Activated CD4-positive, alpha-beta T cell treated with anti-CD3 and anti-CD28 coated beads, Interleukin-2, Interleukin-6, amounts not matched to agents 100 ng/mL and 50 ng/mL, durations not matched to agents 16 hours and 8 hours (primary cell): ENCODE results near the gene RBFOX1.

Source experiments
- DNase-seq: peaks from one replicate; pipeline ENCODE4 v3.0.0-alpha.2; 2020

The RBFOX1 gene

DNA sequence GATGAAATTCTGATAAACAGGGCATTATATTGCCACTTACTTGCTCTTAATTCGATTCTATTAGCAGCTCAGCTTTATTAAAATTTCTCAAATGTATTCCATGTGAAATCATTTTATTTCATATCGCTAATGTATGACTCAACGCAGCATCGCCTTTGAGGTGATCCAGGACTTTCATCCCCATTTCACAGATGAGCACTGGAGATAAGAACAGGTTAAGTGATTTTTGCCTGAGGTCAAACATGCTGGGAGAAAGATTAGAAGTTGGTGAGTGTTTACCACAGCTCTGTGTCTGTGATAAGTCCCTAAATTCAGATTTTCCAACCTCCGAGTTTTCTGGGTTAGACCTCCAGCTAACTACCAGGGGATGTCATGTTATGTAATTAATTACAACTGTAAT is 43.6 kb downstream of the RBFOX1 start:
- no peak for DNase-seq

- no peak for DNase-seq
These were observed 44.6 kb downstream of the RBFOX1 start for GRCh38 chr16:7377231-7377630.

DNA sequence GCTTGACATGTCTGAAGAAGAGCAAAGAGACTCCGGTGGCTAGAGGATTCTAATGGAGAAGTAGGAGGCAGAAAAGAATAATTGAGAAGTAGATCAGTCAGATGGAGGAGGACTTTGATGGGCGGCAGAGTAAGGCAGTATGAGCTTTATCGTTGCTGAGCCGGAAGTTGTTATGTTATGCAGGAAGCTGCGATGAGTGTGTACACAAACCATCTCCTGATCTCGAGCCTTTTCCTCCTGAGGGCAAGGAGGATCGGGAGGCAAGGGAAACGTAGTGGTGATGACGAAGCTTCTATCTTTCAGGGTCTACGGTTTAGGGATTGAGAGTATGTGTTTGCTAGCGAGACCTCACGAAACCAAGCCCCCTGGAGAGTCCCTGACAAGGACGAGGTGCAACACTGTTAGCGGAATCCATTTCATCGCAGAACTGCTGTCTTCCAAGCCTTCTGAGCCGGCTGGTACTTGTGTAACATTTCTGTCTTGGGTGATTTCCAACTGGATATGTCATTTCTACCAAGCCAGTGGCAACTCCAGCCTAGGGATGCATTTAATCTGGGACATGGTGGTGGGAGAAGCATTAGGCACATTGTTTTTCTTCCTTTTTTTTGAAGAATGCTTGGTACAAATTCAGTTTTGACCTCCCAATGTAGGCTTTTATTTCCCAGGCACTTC is 45.5 kb downstream of the RBFOX1 start:
- DNase-seq = no peak

DNA sequence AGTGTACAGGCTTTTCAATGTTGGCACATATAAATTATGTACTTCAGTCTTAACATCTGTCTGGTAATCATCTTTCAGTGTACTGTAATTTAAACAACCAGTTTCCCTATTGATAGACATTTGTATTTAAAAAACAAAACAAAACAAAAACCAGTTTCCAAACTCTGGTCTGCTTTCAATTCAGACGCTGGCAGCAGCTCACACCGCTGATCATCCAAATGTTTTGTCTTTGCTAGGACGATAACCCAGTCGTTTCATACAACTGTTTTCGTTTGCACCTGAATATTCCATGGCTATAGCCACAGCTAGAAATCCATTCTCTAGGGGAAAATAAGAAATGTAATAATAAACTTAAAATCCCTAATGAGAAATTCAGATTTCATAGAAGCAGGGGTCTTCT is 47.8 kb downstream of the RBFOX1 start:
- no peak for DNase-seq

GRCh38 chr16:7380911-7381310 is 48.3 kb downstream of the RBFOX1 start:
- no peak for DNase-seq

DNA sequence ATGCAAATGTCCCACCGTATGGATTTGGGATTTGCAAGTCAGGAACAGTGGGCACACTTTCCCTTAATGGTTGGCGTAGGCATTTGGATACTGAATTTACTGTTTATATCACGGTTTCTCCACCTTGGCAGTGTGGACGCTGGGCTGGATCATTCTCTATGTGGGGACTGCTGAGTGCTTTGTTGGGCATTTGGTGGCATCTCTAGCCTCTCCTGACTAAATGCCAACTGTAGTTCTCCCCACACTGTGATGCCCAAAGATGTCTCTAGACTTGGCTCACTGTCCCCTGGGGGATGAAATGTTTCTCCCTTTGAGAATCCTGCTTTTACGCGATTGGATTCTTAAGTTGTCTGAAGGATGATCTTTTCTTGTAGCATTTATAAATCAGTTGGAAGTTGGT is 49.0 kb downstream of the RBFOX1 start:
- DNase-seq = no peak

- DNase-seq = no peak
These were observed 49.9 kb downstream of the RBFOX1 start for GRCh38 chr16:7382521-7382920.

GRCh38 chr16:7390974-7391373 is 58.3 kb downstream of the RBFOX1 start:
- DNase-seq = no peak

- DNase-seq = no peak
These were observed 59.0 kb downstream of the RBFOX1 start for GRCh38 chr16:7391694-7392093.

- DNase-seq = no peak
These were observed 59.6 kb downstream of the RBFOX1 start for GRCh38 chr16:7392206-7392605.

- no peak for DNase-seq
These were observed 61.0 kb downstream of the RBFOX1 start for GRCh38 chr16:7393680-7394079.

DNA sequence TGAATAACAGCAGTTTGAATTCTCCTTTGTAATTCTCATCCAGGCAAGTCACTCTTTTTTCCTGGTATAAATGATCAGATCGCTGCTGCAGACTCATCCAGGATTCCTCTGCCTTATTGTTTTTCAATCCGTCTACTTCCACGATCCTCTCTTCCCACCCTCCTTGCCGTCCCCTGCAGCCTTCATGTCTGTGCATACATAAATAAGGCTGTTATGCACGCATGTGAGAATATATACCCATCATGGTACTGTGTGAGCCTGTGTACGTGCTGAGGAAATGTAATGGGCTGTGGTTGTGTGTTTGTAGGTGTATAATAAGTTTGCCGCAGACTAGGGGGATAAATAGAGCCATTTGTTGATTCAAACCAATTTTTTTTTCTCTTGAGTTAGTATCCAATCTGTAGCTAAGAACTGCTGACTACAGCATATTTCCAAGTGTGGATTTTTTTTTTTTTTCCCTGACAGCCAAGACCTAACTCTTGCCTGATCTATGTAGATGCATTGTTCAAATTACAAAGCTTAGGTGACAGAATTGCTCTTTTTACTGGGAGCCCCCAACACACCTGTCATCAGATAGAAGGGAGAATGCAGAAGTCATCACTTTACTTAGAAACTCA is 62.2 kb downstream of the RBFOX1 start:
- DNase-seq = no peak

GRCh38 chr16:7397901-7398300 is 65.3 kb downstream of the RBFOX1 start:
- DNase-seq = no peak

- no peak for DNase-seq
These were observed 65.9 kb downstream of the RBFOX1 start for GRCh38 chr16:7398536-7398935.

DNA sequence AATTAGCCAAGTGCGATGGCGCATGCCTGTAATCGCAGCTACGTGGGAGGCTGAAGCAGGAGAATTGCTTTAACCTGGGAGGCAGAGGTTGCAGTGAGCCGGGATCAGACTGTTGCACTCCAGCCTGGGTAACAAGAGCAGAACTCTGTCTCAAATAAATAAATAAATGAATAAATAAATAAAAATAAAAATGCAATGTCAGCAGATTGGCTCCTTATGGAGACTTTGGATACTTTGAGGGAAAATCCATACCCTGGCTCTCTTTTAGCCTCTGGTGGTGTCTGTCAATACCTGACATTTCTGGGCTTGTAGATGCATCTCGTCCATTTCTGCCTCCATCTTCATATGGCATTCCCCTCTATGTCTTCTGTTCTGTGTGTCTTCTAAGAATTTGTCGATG is 66.7 kb downstream of the RBFOX1 start:
- no peak for DNase-seq

- DNase-seq = no peak
These were observed 67.7 kb downstream of the RBFOX1 start for GRCh38 chr16:7400117-7400890.

DNA sequence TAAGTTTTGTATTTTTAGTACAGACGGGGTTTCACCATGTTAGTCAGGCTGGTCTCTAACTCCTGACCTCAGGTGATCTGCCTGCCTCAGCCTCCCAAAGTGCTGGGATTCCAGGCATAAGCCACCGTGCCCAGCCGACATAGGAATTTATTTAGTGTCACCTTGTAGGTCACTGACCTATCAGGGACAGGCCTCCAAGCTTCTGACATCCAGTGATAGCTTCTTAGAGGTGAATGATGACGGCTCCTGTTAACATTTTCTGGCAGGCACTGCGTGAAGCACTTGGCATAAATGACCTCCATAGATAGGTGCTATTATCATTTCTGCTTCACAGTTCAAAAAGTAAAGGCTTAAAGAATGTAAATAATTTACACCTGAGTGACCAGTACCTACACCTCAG is 71.6 kb downstream of the RBFOX1 start:
- no peak for DNase-seq

- no peak for DNase-seq
These were observed 72.5 kb downstream of the RBFOX1 start for GRCh38 chr16:7405166-7405565.

GRCh38 chr16:7408700-7409365 is 76.2 kb downstream of the RBFOX1 start:
- no peak for DNase-seq

DNA sequence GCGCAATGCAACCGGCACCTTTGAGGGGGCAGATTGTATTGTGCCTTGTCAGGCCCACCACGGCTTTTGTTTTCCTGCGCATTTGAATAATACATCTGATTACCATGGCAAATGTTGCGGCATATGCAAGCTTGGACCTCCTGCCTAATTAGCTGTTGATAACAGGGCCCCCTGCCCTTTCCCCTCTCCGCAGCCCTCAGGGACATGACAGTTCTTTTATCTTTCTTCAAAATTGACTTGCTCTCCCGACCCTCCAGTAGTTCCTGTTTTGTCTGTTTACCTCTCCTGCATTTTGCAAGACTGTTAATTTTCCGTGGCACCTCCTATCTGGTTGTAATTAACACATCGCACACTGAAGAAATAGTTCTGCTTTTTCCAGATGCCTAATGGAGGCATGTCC is 86.8 kb downstream of the RBFOX1 start:
- DNase-seq = no peak

GRCh38 chr16:7420079-7420478 is 87.4 kb downstream of the RBFOX1 start:
- DNase-seq = no peak

GRCh38 chr16:7420843-7421242 is 88.2 kb downstream of the RBFOX1 start:
- no peak for DNase-seq

- DNase-seq = no peak
These were observed 88.9 kb downstream of the RBFOX1 start for GRCh38 chr16:7421578-7421977.
